NCI-H345 treated with DMSO at 0.1 percent for 48 hours (cell line): ENCODE data around the gene TBC1D2B.
"Not testable (repeated sequence)": the region's sequence is repeated elsewhere in the genome, so short reads cannot be mapped to it uniquely, and the experiment has no call there.

Source experiments
- DNase-seq: peaks from one replicate; lab custom pipeline; 2025; ENCODE audit not compliant: unreplicated experiment; lab: John Stamatoyannopoulos, UW

Gene TBC1D2B

GRCh38 chr15:77953926-77954325 is 123.6 kb downstream of the TBC1D2B start:
- DNase-seq: not testable (repeated sequence)

- DNase-seq: not testable (repeated sequence)
These were observed 124.5 kb downstream of the TBC1D2B start for GRCh38 chr15:77952928-77953446.

GRCh38 chr15:77951105-77951786 is 126.3 kb downstream of the TBC1D2B start:
- DNase-seq: not testable (repeated sequence)

- DNase-seq: not testable (repeated sequence)
These were observed 127.0 kb downstream of the TBC1D2B start for GRCh38 chr15:77950470-77950869.

GRCh38 chr15:77945566-77945965 is 131.9 kb downstream of the TBC1D2B start:
- DNase-seq: no peak
